Esophagus muscularis mucosa (tissue), 4 donors: Measurements from ENCODE around the gene MEIOSIN.

ENCODE experiments used
- EP300 ChIP-seq: sonication (generic); formaldehyde crosslinking; IDR thresholded peaks from one replicate; pipeline ENCODE4 v1.6.1; 2017; ENCODE audit warnings: antibody characterized with exemption
- POLR2A ChIP-seq: fragments of 450-650 bp; IDR thresholded peaks from one replicate; pipeline ENCODE4 v1.6.1; 2017; ENCODE audit warnings: antibody characterized with exemption, moderate library complexity, mild to moderate bottlenecking, low read depth
- POLR2AphosphoS5 ChIP-seq, 2 donors: sonication (generic); formaldehyde crosslinking; IDR thresholded peaks; one replicate each; pipeline ENCODE4 v1.6.1; 2017; ENCODE audit warnings: antibody characterized with exemption in 2 of 2
- TF ChIP-seq, protein P1 (sequence below), 3 experiments: fragments of 200-600 bp in 2 of 3; fragments of 450-650 bp in 1 of 3; sonication (generic) in 2 of 3; IDR thresholded peaks; one replicate each; pipeline ENCODE4 v1.5.1; 2017 to 2019; ENCODE audit warnings: antibody characterized with exemption in 3 of 3, mild to moderate bottlenecking in 2 of 3, moderate library complexity in 1 of 3

DNA sequence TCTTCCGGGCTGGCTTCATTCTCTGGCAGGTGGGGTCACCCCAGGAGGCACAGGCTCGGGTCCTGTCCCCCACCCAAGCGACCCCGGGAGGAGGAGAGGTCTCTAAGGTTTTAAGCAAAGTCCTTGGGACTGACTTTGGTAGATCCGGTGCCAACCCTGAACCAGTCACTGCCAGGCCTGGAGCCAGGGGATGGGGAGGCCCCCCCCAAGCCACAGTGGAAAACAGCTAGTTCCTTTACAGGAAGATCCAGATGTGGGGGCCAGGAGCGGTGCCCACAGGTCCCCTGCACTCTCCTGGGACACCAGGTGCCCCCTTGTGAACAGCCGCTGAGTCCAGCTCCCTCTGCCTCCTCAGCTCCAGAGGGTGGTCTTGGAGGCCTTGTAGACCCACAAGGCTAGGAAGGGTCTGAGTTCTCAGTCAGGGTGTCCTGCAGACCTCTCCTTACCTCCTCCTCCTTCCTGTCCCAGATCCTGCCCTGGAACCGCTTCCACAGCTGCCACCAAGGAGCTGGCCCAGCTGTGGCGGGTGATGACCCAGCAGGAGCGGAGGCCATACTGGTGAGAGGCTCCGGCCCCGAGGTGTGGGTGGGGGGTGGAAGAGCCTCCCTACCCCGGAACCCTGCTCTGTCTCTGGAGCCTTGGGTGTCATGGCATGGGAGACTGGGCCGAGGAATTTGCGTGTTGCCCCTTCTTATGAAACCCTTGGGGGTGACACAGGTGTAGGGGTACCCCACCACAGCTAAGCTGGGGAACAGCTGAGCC is 29.8 kb downstream of the MEIOSIN start:
- TF ChIP-seq, protein P1, sequence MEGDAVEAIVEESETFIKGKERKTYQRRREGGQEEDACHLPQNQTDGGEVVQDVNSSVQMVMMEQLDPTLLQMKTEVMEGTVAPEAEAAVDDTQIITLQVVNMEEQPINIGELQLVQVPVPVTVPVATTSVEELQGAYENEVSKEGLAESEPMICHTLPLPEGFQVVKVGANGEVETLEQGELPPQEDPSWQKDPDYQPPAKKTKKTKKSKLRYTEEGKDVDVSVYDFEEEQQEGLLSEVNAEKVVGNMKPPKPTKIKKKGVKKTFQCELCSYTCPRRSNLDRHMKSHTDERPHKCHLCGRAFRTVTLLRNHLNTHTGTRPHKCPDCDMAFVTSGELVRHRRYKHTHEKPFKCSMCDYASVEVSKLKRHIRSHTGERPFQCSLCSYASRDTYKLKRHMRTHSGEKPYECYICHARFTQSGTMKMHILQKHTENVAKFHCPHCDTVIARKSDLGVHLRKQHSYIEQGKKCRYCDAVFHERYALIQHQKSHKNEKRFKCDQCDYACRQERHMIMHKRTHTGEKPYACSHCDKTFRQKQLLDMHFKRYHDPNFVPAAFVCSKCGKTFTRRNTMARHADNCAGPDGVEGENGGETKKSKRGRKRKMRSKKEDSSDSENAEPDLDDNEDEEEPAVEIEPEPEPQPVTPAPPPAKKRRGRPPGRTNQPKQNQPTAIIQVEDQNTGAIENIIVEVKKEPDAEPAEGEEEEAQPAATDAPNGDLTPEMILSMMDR (IDR thresholded peaks at IDR 0.05) = no peak
- TF ChIP-seq POLR2A = no peak
- no peak for TF ChIP-seq POLR2AphosphoS5 (IDR thresholded peaks at IDR 0.05)
- no peak for TF ChIP-seq EP300
